IPS-15b (cell line): ENCODE measurements around the gene BNIPL.

Experiments used
- H3K27me3 ChIP-seq: one replicate; pipeline ENCODE4 v1.6.1; 2013; ENCODE audit warnings: low read length; ENCODE audit not compliant: control insufficient read depth, insufficient read depth
- H3K36me3 ChIP-seq: one replicate; pipeline ENCODE4 v1.6.1; 2013; ENCODE audit warnings: low read length; ENCODE audit not compliant: control insufficient read depth, insufficient read depth
- H3K4me1 ChIP-seq: one replicate; pipeline ENCODE4 v1.6.1; 2013; ENCODE audit warnings: mild to moderate bottlenecking, low read length; ENCODE audit not compliant: control insufficient read depth, insufficient read depth
- H3K4me3 ChIP-seq: one replicate; pipeline ENCODE4 v1.5.1; 2013; ENCODE audit warnings: low read depth, low read length
- H3K9ac ChIP-seq: one replicate; pipeline ENCODE4 v1.6.1; 2013; ENCODE audit warnings: low read depth, mild to moderate bottlenecking, low read length
- H3K9me3 ChIP-seq: one replicate; pipeline ENCODE4 v1.6.1; 2013; ENCODE audit warnings: mild to moderate bottlenecking, low read length; ENCODE audit not compliant: control insufficient read depth, insufficient read depth

BNIPL gene

GRCh38 chr1:151060007-151060656, 23.7 kb downstream of the BNIPL start, which contains the start of gene MLLT11:
MLLT11 (plus strand) TSS chr1:151060397; CDS start chr1:151067225, 6,828 bp downstream.
- Histone ChIP-seq H3K9me3 (no peaks in the 10 kb centered on the region), H3K4me1 (peaks cover 11% of the 10 kb centered on the region), H3K9ac (peak within 1 kb of the TSS; percentile 90), H3K27me3 (no peaks in the 10 kb centered on the region), H3K4me3 (peak within 1 kb of the TSS; percentile 95), H3K36me3 (peaks cover 8% of the 10 kb centered on the region)

DNA sequence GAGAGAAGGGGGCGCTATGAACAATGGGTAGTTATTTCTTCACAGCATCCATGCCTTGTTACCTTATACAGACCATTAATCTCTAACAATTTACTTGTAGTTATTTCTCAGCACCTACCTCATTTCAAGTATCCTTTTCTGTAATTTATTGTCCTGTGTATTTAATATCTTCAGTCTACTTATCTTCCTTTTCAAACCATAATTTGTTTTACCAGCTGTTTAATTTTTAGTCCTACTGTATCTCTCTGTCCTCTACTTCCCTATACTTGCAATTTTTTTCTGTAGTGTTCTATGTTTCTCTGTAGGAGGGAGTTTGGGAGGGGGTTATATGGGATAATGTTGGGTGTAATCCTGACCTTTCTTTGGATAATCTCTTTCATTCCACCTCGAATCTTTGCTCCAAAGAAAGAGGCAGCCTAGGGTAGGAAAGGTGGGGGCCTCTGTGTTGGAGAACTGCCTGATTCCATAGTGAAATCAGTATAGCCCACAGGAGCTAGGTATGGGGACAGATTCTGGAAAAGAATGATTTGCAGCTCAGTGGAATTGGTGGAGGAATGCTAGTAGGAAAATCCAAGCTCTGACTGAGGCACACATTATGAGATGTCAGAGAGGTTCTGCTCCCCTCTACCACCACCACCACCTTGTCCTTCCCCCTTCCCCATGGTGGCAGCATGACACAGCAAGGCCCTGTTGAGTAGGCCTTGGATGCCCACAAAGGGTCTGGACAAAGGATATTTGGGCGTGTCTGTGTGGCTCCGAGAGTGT, 24.5 kb downstream of the BNIPL start:
- no peaks in the 10 kb centered on the region for H3K27me3 ChIP-seq
- H3K36me3 ChIP-seq = peaks cover 1% of the 10 kb centered on the region
- H3K9ac ChIP-seq = peak overlapping the region; percentile 61
- H3K9me3 ChIP-seq = no peaks in the 10 kb centered on the region
- H3K4me3 ChIP-seq = peak overlapping the region; percentile 95
- H3K4me1 ChIP-seq = peaks cover 11% of the 10 kb centered on the region

DNA sequence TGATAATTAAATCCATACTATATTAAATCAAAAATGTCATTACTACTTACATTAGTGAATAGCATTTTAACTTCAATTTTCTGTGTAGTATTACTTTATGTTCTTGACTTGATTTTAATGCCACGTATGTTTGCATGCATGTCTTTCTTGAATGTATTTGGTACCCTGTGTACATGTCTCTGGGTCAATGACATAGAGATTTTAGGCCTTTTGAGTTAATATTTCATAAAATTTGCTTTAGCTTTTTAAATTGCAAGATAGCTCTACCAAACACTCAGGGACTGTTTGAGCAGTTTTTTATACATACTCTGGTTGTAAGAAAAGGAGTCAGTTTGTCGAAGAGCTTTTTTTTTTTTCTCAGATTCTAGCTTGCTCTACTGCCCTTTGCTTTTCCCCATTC, 25.3 kb downstream of the BNIPL start:
- Histone ChIP-seq H3K4me3 (peak overlapping the region; percentile 95), H3K4me1 (peaks cover 11% of the 10 kb centered on the region), H3K27me3 (no peaks in the 10 kb centered on the region), H3K9me3 (no peaks in the 10 kb centered on the region), H3K9ac (no peak overlapping the region), H3K36me3 (no peaks in the 10 kb centered on the region)

- Histone ChIP-seq H3K36me3 (no peaks in the 10 kb centered on the region), H3K4me1 (peaks cover 10% of the 10 kb centered on the region), H3K9me3 (no peaks in the 10 kb centered on the region), H3K9ac (no peak overlapping the region), H3K27me3 (no peaks in the 10 kb centered on the region), H3K4me3 (no peak overlapping the region)
Observed at GRCh38 chr1:151062741-151063371, 26.5 kb downstream of the BNIPL start.

- Histone ChIP-seq H3K27me3 (no peaks in the 10 kb centered on the region), H3K9me3 (no peaks in the 10 kb centered on the region), H3K4me1 (peaks cover 7% of the 10 kb centered on the region), H3K9ac (no peak overlapping the region), H3K4me3 (no peak overlapping the region), H3K36me3 (no peaks in the 10 kb centered on the region)
Observed at GRCh38 chr1:151065089-151065645, 28.8 kb downstream of the BNIPL start.

GRCh38 chr1:151067185-151067584, 30.8 kb downstream of the BNIPL start:
- H3K9me3 ChIP-seq = no peaks in the 10 kb centered on the region
- no peaks in the 10 kb centered on the region for H3K36me3 ChIP-seq
- H3K4me3 ChIP-seq = no peak overlapping the region
- H3K4me1 ChIP-seq = peaks cover 3% of the 10 kb centered on the region
- no peak overlapping the region for H3K9ac ChIP-seq
- no peaks in the 10 kb centered on the region for H3K27me3 ChIP-seq

DNA sequence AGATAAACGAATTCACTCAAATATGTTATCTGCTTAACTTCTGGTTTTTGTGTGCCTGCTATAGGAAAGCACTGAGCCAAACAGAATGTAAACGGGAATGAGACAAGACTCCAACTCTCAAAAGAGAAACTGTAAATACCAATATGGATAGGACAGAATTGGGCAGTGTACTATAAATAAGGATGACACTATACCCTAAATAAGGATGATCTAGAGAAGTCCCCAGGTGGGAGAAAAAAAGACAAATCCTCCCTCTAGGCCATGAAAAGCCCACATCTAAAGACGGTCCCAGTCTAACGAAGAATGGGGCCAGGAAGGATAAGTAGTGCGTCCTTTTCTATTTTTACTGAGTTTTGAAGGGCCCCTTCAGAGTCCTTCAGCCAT, 32.7 kb downstream of the BNIPL start:
- no peaks in the 10 kb centered on the region for H3K9me3 ChIP-seq
- H3K36me3 ChIP-seq = no peaks in the 10 kb centered on the region
- no peak overlapping the region for H3K9ac ChIP-seq
- H3K4me1 ChIP-seq = peaks cover 3% of the 10 kb centered on the region
- no peak overlapping the region for H3K4me3 ChIP-seq
- no peaks in the 10 kb centered on the region for H3K27me3 ChIP-seq

DNA sequence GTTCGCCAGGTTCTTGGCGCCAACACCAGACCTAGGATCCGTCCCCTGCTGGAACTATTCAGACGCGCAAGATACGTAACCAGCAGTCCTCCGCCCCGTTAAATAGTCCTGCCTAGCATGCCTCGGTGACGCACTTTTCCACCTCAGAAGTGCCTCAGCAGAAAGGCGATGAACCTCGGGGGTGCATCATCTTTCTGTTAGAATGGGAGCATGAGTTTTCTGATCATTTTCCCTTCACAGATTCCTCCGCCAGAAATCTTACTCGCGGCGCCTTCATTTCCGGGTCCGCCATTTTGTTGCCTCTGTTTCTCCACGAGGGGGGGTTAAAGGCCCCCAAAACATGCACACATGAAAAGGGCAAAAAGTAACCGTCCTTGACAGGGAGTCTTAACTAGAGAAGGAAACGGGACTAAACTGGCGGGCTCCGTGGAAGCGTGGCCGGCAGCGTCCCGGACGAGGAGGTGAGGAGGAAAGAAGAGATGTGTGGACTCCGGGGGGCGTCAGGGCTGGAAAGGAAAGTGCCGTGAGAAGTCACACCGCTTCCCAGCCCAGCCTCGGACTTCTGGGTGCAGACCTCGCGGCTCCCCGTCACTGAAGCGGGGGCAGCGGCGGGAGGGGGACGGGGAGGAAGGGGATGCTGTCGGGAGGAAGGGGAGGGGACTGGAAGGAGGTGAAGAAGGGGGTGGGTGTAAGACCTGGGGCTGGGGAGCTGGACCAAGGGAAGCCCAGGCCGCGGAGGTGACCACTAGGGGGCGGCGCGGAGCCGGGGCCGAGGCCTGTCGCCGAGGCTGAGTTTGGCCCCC, 34.3 kb downstream of the BNIPL start, which contains the start of gene GABPB2:
GABPB2 (plus strand) TSS at position 288 of the 803 bp plus-strand sequence. CDS start 17,429 bp downstream, outside the sequence.
- H3K4me3 ChIP-seq = peak within 1 kb of the TSS; percentile 89
- H3K36me3 ChIP-seq = no peaks in the 10 kb centered on the region
- H3K9me3 ChIP-seq = no peaks in the 10 kb centered on the region
- peak within 1 kb of the TSS; percentile 97 for H3K9ac ChIP-seq
- no peaks in the 10 kb centered on the region for H3K4me1 ChIP-seq
- no peaks in the 10 kb centered on the region for H3K27me3 ChIP-seq

GRCh38 chr1:151072224-151072623, 35.8 kb downstream of the BNIPL start:
- no peaks in the 10 kb centered on the region for H3K4me1 ChIP-seq
- no peaks in the 10 kb centered on the region for H3K27me3 ChIP-seq
- H3K36me3 ChIP-seq = no peaks in the 10 kb centered on the region
- no peak overlapping the region for H3K4me3 ChIP-seq
- no peak overlapping the region for H3K9ac ChIP-seq
- no peaks in the 10 kb centered on the region for H3K9me3 ChIP-seq

GRCh38 chr1:151085953-151086559, 49.7 kb downstream of the BNIPL start:
- no peaks in the 10 kb centered on the region for H3K9me3 ChIP-seq
- H3K9ac ChIP-seq = peak overlapping the region; percentile 12
- no peak overlapping the region for H3K4me3 ChIP-seq
- H3K36me3 ChIP-seq = no peaks in the 10 kb centered on the region
- H3K4me1 ChIP-seq = no peaks in the 10 kb centered on the region
- H3K27me3 ChIP-seq = no peaks in the 10 kb centered on the region
